GM21390 (cell line): ENCODE data around the gene SLC37A3.
A peak's percentile ranks its signal among the peaks of the same experiment; 100 is the strongest.

Source experiments
- ATAC-seq: cut with Tn5 transposase; IDR thresholded peaks from one replicate; pipeline ENCODE4 v1.9.1; 2021; ENCODE audit not compliant: unreplicated experiment

The SLC37A3 gene

DNA sequence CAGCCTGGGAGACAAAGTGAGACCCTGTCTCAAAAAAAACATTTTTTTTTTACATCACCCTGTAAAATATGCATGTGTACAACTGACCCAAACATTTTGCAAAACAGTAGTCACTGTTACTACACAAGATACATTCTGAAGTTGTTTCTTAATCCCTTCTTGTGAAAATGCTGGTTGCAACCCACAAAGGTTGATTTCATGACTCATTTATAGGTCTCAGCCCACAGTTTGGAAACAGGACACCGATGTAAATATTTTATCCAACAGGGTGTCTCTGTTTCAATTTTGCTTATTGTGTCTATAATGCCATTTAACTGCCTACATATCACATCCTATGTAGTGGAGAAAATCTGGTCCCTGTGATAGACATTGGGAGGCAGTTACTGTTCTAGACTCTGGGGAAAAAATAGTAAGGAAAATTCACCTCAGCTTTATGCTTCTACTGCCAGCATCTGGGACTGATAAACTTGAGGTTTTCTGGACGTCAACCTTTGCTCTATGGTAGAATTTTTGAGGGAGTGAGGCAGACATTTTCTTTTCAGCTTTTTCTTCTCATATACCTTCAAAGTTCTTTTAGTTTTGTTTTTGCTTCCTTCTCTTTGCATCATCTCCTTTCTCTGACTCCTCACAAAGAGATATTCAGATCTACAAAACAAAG is 4.0 kb upstream of the SLC37A3 start:
- no peak for ATAC-seq

- no peak for ATAC-seq
Measured at GRCh38 chr7:140400381-140400780, 2.1 kb upstream of the SLC37A3 start.

- no peak for ATAC-seq
Measured at GRCh38 chr7:140398821-140399220, 491 bp upstream of the SLC37A3 start.

DNA sequence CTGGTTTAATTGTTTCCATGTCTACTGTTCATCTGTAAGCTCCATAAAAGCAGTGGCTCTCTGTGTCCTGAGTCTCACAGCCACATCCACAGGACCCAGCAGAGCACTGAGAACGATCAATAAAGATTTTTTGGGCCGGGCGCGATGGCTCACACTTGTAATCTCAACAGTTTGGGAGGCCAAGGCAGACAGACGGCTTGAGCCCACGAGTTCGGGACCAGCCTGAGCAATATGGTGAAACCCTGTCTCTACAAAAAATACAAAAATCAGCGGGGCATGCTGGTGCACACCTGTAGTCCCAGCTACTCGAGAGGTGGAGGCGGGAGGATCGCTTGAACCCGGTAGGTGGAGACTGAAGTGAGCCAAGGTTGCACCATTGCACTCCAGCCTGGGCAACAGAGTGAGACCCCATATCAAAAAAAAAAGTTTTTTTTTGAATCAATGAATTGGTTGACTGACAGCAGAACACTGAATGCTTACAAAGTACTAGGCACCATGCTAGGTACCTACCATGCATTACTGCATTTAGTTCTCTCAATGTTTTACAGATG is 4.5 kb downstream of the SLC37A3 start:
- ATAC-seq = no peak

GRCh38 chr7:140391634-140392033 is 6.7 kb downstream of the SLC37A3 start:
- no peak for ATAC-seq

GRCh38 chr7:140390466-140391190 is 7.7 kb downstream of the SLC37A3 start:
- peak; percentile 65 for ATAC-seq

GRCh38 chr7:140390034-140390433 is 8.3 kb downstream of the SLC37A3 start:
- peak; percentile 16 for ATAC-seq

GRCh38 chr7:140389445-140389844 is 8.9 kb downstream of the SLC37A3 start:
- no peak for ATAC-seq

GRCh38 chr7:140384894-140385545 is 13.3 kb downstream of the SLC37A3 start:
- no peak for ATAC-seq

GRCh38 chr7:140383954-140384713 is 14.2 kb downstream of the SLC37A3 start:
- ATAC-seq = no peak

- no peak for ATAC-seq
Measured at GRCh38 chr7:140375892-140376730, 22.2 kb downstream of the SLC37A3 start.

DNA sequence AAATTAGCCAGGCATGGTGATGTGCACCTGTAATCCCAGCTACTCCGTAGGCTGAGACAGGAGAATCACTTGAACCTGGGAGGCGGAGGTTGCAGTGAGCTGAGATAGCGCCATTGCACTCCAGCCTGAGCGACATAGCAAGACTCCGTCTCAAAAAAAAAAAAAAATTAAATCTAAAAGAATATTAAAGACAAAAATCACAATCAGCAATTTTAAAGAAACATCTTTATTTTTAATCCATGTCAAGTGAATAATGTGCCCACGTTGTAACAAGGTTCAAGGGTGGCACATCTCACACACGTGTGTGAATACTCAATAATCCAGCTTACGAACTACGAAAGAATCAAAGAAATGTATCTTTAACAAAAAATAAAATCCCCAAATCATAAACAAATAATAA is 23.0 kb downstream of the SLC37A3 start:
- no peak for ATAC-seq

GRCh38 chr7:140369294-140369693 is 29.0 kb downstream of the SLC37A3 start:
- ATAC-seq = no peak

DNA sequence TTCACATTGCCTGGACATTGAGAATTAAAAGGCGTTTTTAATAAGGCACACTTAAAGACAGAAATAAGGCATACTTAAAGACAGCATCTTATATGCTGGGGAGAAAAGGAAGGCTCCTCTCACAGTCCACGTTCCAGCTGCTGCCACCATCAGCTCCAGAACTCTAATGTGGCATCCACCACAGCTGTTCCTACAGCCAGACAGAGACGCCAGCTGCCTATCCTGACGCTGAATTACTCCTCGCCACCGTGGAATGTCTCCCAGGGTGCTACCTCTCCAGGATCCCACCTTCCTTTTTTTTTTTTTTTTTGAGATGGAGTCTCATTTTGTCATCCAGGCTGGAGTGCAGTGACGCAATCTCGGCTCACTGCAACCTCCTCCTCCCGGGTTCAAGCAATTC is 30.8 kb downstream of the SLC37A3 start:
- ATAC-seq = no peak

- no peak for ATAC-seq
Measured at GRCh38 chr7:140364819-140365218, 33.5 kb downstream of the SLC37A3 start.

DNA sequence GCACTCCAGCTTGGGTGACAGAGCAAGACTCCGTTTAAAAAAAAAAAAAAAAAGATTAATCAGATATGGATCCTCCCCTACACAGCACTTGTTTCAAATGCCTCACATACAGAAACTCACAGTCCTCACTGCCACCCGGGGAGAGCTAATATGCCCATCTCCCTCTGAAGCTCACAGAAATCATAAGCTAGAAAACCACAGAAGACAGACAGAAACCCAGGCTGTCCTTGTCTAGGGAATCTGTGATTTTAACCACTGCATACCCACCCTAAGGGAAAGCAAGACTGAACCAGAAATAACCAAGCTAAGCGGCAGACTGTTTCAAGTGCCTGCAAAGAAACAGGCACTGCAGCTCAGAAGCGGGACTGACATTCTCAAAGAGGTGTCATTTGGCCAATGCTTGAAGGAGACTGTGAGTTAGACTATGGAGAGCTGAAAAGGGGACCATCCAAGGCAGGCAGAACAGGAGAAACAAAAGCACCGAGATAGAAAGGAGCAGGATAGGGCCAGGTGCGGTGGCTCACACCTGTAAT is 37.6 kb downstream of the SLC37A3 start:
- no peak for ATAC-seq

DNA sequence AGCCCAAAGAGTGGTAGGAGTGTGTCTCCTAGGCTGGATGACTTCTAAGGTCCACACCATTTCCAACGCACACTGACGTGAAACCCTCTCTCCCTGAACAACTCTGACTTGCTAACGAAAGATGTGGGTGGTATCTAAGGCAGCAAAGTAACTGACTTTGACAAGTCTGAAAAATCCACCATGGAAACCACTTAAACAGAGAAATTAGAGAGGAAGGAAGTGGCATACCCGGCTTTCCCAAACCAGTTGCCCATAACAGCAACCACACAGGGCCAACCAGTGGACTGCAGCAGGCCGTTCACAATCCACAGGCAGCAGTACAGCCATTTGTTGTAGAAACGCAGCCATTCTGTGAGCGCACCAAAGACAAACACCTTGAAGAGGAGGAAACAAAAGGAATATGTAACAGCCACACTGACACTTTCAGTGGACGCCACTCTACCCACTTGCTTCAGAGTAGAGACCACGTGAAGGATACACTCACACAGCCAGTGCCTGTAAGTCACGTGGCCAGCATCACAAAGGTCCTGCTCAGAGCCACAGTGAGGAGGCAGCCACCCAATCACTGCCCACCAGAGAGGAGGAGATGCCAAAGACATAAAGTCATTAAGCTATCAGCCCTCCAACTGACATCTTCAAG is 39.8 kb downstream of the SLC37A3 start:
- ATAC-seq = no peak

- no peak for ATAC-seq
Measured at GRCh38 chr7:140358024-140358411, 40.3 kb downstream of the SLC37A3 start.

DNA sequence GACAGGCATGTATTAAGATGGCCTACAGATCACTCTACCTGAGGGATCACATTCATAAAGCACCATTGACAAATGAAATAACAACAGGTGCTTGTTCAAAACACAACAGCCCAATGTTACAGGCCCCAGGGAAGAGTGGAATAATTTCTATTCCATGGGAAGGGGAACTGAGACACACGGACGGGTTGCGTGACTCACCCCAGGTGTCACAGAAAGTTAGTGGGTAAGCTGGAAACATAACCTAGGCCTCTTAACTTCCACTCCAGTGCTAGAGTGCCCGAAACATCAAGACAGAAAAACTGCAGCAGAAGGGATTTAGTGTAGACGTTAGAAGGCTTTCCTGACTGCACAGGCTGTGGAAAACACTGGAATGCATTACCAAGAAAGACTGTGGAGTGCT is 48.3 kb downstream of the SLC37A3 start:
- no peak for ATAC-seq
